NCI-H1694 treated with DMSO at 0.1 percent for 48 hours (cell line): Measurements from ENCODE around the gene CANX.
"Not testable (repeated sequence)": the region's sequence is repeated elsewhere in the genome, so short reads cannot be mapped to it uniquely, and the experiment has no call there.

ENCODE experiments used
- DNase-seq: peaks from one replicate; lab custom pipeline; 2025; lab: John Stamatoyannopoulos, UW

The CANX gene

DNA sequence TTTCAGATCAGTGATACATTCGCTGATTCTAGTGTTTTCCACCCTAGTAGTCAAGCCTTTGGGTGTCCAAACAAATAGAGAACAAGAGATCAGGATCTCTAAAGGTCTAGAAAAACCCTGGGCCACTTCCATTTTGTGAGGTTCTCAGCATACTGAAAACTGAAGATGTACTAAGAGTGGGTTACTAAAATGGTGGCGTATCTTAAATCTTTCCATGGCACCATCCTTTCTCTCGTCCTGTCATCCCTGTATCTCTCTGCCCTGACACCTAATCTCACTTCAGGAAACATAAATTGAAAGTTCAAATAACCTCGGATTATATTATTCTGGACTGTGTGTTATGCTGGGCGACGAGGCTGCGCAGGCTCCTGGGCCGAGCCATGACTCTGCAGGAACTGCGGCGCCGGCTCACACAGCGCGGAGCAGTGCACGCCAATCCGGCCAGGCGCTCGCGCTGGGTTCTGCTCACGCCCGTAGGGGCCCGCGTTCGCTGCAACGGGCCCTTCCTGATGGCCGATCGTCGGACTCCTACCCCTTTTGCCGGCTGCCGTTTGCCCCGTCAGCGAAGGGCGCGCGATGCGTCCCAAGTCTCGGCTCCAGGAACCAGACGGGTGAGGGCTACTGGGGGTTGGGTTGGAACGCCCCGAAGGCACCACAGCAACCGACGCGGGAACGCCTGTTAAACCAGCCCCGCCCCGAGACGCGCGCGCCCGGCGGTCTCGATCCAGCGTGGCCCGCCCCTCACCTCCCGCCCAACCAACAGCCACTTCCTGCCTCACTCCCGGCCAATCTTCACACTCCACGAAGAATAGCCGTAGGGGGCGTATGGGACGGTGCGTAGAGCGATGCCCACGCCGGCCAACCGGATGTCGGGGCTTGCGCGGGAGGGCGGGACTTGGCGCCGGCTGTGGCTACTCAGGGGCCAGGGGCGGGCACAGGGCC lies 503 bp upstream of the CANX start:
- DNase-seq: peak; percentile 92

DNA sequence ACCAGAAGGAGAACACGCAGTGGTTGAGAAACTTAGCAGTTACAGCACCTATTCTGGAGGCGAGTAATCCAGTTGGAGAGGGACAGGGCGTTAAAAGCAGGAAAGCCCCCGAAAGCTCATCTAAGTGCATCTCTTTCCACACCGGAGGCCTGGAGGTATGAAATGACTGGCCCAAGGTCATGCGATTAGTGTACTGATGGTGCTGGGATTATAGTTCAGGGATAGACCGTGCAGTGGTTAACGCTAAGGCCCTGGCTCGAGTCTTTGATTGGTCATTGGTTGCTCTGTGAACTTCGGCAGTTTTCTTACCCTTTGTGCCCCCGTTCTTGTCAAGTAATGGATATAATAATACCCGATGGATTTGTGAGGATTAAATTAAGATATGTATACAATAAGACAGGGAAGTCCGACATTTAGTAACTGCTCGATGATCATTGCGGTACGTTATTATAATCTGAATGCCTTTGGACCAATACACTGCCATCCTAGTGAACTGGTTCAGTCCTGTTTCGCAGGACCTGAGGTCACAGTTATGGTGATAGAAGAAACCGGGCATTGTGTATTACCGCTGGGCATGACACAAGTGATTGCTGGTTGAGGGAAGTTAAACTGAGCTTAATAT lies 960 bp downstream of the CANX start:
- no peak for DNase-seq

DNA sequence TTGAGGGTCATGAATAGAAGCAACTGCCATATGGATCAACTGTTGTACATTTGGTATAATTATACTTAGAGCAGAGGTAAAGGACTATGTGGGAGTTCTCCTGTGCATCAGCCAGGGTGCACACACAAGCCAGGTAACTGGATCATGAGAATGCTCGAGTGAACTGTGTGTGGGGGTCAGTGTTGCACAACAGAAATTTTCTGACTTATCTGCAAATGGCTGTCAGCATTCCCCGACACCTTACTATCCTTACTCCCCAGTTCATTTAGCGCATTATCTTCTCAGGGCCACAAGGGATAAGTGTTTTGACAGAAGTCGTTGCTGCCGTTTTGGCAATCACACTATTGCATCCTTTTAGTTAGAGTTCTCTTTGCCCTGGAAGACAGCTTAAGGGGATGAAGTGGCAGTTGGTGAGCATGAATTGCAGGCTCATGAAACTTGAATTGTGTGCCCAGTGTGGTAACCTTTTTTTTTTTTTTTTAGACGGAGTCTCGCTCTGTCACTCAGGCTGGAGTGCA lies 1.7 kb downstream of the CANX start:
- DNase-seq: no peak

DNA sequence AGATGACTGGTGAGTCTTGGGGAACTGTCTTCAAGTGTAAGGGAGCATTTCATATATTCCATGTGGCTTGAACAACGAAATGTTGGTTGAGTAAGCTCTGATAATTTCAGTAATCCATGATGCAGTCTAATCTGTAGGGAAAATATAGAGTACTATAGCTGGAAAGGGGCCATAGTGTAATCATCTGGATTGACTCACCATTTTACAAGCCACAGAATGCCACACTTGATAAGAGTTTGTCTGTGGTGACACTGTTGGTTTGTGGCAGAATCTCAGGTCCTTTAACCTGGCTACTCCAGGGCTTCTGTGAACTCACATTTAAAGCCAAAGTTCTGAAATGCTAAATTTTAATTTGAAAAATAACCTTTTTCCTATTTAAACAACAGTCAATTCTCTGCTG lies 17.5 kb downstream of the CANX start:
- DNase-seq: no peak

DNA sequence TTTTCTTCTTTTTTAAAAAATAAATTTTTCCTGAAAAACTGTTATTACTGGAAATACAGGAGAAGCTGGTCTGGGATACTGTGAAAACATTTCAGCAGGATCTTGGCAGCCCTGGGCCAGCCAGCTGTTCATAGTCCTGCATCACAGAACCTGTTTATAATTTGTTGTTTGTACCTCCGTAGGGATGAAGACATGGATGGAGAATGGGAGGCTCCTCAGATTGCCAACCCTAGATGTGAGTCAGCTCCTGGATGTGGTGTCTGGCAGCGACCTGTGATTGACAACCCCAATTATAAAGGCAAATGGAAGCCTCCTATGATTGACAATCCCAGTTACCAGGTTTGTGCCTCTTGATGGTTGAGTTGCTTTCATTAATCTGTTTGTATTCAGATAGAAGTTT lies 21.5 kb downstream of the CANX start:
- DNase-seq: no peak

DNA sequence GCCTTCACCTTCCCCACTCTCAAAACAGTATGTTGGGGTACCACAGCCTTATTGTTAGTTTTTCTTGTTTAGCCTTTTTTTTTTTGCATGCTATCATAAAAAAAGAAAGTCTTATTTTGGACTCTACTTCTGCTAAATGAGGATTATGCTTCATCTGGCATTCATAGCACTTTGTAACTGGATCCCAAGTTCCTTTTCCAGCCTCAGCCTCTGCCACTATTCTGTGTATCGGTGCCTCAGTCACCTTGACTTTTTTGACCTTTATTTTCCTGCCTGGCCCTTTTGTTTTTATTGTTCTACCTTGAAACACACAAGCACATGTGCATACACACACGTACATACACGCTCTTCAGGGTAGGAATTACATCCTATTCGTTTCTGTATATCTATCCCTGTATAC lies 25.4 kb downstream of the CANX start:
- DNase-seq: no peak

DNA sequence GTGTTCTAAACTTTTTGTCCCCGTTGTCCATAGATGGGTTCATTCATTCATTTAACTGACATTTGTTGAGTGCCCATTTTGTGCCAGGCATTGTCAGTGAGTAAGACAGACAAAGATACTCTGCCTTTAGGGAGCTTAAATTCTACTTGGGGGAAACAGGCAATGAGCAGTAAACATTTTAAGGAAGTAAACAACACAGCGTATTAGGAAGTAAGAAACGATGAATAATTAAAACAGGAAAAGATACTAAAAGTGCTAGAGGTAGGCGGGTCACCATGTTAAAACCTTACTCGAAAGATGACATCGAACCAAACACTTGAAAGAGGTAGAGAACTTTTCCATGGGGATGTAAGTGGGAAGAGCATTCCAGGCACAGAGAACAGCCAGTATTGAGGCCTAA lies 28.3 kb downstream of the CANX start:
- DNase-seq: no peak

DNA sequence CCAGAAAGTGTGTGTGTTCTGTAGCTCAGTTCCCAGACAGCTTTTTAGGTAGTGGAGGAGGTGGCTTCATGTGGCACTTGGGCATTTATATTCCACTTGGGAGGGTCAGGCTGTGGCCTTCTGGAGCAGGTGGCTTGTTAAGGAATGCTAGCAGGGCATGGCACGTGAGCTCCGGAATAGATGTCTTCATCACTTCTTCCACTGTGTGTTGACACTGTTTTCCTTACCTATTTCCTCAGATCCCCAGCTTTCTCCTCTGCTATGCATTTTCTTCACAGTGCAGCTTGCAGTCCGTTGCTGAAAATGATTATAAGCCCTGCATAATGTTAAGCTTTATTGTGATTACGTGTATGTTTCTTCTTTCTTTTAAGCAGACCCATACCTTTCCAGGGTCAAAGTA lies 30.5 kb downstream of the CANX start:
- no peak for DNase-seq

DNA sequence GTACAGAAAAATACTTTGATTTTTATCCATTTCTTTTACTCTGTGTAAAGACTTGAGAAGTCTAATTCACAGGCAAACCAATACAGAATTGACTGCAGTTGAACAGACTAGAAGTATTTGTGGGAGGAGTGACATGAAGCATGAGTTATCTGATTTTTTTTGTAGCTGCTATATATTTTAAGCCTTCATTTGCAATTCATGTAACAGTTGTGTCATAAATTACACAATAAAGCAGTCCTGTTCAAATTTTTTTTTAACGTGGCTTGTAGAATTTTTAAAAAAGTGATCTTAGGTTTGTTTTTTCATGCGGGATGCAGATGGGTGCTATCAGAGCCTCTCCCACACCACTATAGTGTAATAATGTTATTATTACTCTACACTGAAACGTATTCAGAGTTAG lies 31.0 kb downstream of the CANX start:
- no peak for DNase-seq

DNA sequence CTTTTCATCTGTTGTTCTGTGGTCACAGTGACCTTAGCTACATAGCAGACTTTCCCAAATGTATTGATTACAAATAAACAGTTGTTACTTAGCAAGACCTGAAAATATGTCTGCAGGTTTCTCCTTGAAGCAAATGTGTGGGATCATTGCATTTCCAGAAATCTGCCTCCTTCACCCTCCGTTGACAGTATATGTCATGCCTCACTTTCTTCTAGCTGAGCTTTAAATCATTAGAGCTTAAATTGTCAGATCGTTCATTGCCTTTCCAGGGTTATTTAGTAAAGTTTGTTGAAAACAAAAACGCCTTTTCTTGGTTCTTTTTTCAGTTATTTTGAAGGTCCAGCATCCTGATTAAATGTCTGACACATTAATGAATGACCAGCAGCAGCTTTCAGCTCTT lies 31.6 kb downstream of the CANX start:
- no peak for DNase-seq

DNA sequence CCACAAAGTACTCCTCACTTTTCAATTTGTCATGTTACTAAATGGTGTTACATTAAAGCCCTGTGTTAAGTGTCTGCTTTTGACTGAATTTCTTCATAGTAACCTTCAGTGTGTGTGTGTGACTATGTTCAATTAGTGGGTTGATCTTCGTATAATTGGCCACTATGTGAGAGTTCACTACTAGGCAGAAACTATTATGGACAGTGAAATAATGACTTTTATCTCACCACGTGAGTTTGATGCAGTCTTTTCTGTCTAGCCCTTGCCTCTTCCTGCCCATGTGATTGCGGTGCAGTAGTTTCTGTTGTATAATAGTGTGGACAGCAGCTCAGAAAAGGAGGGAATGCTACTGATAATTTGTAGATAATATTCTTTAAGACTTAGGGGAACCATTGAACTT lies 32.1 kb downstream of the CANX start:
- no peak for DNase-seq

DNA sequence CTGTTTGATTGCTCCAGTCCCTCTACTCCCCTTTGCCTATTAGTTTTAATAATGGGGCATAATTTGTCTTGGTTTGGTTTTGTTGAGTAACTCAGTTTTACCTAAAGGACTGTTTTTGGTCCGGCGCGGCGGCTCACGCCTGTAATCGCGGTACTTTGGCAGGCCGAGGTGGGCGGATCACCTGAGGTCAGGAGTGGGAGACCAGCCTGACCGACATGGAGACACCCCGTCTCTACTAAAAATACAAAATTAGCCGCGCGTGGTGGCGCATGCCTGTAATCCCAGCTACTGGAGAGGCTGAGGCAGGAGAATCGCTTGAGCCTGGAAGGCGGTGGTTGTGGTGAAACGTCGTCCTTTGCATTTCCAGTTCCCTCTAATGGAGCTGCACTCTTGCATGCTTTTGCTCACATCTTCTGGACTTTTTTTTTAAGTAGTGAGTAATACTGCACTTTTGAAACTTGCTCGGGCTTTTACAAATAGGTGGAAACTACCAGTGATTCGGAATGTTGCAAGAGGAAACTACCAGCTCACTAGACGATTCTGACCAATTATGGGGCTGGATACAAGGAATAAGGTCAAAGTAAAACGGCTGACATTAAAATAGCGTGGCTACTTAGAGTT lies 33.1 kb downstream of the CANX start:
- DNase-seq: no peak

DNA sequence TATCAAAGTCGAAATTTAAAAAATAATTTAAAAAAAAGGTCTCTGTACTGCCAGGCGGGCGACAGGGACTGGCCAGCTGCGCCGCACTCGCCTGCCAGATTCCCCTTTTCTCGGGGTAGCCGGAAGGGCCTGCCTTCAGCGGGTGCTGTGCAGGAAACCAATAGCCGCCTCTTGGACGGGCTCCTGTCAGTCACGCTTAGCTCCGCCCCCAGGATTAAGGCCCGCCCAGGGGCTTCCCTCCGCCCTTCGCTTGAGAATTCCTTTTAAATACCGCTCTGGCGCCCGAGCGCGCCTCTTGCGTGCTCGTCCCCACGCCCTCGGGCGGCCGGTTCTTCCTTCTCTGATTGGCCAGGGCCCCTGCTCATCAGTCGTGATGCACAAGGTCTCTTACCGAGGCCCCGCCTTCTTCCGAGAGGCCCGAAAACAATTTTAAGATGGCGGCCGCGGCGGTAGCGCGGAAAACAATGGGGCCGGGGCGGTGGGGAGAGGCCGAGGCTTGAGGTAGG lies 33.7 kb downstream of the CANX start, which contains the start of gene MAML1:
Gene MAML1, plus strand, starts transcription at position 411 of the 506 bp plus-strand sequence. CDS start 291 bp downstream, outside the sequence.
- DNase-seq: peak; percentile 97

DNA sequence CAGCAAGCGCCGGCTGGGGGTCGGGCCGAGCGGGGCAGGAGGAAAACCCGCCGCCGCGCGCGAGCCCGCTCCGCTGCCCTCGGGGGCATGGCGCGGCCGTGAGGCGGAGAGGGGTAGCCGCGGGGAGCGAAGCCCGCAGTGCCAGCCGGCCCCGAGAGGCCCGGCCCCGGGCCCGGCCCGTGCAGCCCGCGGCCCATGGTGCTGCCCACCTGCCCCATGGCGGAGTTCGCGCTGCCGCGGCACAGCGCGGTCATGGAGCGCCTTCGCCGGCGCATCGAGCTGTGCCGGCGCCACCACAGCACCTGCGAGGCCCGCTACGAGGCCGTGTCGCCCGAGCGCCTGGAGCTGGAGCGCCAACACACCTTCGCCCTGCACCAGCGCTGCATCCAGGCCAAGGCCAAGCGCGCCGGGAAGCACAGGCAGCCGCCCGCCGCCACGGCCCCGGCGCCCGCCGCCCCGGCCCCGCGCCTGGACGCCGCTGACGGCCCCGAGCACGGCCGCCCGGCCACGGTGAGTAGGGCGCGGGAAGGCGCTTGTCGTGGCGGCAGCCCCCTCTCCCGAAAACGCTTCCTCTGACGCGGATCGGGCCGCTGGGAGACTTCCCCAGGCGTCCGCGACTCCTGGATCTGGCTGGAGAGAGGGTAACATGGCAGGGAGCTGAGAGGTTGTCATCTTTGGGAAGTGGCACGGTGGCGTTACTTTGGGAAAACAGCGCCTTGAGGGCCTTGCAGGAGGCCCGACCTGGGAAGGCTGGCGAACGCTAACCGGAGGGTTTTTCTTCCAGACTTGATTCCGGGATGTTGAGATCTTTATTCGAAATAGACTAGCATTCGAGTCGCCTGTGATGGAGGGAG lies 34.4 kb downstream of the CANX start:
- no peak for DNase-seq

DNA sequence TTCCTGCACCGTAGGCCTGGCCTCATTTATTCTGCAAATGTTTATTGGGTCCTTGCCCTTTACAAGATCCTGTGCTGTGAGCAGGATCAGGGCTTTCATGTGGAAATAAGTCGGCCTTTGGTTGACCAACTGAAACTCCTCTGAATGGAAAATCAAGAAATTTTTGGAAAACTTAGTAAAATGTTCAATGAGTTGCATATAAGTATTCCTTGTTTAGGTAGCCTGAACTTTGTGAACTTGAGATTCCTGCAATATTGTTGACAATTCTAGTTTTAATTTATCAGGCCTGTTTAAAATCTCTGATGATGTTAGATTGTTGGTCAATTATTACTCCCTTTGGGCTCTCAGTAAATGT lies 35.0 kb downstream of the CANX start:
- DNase-seq: no peak

DNA sequence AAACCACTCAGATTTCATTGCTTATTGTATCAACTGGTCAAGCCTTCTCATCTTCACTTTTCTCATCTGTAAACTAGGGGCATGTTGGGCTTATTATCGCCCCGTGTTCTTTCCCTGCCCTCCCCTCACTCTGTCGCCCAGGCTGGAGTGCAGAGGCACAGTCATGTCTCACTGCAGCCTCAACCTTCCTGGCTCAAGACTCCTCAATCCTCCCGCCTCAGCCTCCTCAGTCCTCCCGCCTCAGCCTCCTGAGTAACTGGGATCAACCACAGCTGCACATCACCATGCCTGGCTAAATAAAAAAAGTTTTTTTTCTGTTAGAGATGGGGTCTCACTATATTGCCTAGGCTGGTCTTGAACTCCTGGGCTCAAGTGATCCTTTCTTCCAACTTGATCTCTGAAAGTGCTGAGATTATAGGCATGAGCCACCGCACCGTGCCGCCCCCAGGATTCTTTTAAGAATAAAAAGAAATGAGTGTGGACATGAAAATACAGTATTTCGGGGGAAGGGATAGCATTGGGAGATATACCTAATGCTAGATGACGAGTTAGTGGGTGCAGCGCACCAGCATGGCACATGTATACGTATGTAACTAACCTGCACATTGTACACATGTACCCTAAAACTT lies 35.9 kb downstream of the CANX start:
- no peak for DNase-seq

DNA sequence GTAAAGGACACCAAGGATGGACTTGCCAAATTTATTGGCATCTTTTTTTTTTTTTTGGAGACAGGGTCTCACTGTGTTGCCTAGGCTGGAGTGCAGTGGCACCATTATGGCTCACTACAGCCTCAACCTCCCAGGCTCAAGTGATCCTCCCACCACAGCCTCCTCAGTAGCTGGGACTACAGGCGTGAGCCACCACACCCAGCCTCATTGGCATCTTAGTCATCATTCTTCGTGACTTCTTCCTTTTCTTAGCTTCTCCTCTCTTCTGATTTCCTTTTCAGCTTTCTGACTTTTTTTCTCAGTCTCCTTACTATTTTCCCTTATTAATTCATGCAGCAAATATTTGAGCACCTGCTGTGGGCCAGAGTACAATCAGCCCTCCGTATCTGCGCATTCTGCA lies 40.0 kb downstream of the CANX start:
- DNase-seq: no peak

DNA sequence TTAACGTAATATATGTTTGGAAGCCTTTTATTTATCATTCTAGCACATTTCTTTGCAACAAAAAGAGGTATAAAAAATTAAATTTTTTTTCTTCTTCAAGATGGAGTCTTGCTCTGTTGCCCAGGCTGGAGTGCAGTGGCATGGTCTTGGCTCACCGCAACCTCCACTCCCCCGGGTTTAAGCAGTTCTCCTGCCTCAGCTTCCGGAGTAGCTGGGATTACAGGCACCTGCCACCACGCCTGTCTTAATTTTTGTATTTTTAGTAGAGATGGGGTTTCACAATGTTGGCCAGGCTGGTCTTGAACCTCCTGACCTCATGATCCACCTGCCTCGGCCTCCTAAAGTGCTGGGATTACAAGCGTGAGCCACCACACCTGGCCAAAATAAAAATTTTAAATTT lies 45.3 kb downstream of the CANX start:
- DNase-seq: not testable (repeated sequence)

DNA sequence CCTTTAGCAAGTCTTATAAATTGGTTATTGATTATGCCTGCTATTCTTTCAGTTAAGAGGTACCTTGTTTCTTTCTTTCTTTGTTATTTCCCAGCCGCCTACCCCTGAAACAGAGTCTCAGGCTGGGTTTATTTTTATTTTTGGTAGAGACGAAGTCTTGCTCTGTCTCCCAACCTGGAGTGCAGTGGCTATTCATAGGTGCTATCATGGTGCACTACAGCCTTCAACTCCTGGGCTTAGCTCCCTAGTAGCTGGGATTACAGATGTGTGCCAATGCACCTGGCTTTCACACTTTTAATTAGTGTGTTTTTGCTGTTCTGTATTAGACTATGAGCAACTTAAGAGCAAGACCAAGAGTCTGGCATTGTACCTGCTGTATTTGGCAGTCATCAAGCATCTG lies 48.1 kb downstream of the CANX start:
- no peak for DNase-seq

DNA sequence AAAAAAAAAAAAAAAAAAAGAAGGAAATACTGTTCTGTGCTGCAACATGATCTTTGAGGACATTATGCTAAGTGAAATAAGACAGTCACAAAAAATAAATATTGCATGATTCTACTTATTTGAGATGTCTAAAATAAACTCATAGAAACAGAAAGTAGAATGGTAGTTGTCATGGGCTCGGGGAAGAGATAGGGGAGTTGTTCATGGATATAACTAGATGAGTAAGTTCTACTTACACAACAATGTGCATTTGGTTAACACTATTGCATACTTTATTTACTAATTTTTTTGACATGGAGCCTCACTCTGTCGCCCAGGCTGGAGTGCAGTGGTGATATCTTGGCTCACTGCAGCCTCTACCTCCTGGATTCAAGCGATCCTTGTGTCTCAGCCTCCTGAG lies 49.0 kb downstream of the CANX start:
- DNase-seq: no peak

DNA sequence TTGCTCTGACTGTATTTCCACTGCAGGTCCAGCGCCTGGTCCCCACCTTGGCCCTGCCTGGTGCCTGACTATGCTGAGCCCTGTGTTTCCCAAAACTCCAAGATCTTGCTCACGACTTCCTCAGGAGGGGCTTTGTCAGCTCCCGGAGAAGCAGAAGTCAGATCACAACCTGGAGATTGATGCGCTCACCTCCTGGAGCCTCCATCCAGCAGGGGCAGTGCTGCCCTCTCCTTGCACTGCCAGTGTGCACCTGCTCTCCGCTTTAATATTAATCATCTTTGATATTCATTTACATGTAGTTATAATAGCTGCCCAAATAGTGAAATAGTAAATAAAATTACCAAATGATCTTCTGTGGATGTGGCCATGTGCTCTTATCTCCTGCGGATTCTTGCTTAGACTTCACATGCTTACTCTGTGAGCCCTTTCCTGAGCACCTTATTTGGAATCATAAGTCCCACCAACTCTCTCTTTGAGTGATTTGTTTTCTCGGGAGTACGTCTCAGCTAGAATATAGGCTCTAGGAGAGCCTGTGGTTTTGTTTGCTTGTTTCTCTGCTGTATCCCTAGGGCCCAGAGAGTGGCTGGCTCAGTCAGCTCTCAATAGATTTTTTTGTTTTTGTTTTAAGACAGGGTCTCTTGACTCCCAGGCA lies 51.2 kb downstream of the CANX start:
- DNase-seq: no peak
